ENCODE measurements around the gene DAP.

Gene DAP

GRCh38 chr5:10688651-10689171 is 72.3 kb downstream of the DAP start:
- no peak for DNase-seq

DNA sequence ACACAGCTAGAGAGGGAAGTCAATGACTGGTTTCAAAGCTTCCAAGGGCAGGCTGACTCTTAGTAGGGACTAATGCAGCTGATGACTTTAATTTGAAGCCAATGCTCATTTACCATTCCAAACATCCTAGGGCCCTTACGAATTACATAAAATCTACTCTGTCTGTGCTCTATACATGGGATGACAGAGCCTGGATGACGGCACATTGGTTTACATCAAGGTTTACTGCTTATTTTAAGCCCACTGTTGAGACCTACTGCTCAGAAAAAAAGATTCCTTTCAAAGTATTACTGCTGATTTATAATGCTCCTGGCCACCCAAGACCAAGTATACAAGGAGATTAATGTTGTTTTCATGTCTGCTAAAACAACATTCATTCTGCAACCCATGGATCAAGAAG is 74.1 kb downstream of the DAP start:
- no peak for DNase-seq

DNA sequence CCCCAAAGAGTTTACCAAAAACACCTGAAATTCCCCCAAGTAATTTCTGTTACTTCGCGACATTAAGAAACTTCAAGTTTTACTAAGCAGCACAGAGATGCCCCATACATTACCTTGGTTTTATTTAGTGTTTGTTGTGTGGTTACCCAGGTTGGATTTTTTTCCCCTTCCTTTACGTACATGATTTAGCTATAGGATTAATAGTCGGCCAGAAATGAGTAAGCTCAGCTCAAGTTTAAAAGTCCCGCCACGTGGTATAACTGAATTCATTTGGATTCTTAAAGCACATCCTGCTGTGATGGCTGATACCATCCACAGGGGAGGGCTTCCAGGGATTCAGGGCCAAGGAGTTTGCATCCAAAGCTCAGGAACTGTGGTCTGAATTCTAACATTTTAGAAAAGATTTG is 75.9 kb downstream of the DAP start:
- no peak for DNase-seq

DNA sequence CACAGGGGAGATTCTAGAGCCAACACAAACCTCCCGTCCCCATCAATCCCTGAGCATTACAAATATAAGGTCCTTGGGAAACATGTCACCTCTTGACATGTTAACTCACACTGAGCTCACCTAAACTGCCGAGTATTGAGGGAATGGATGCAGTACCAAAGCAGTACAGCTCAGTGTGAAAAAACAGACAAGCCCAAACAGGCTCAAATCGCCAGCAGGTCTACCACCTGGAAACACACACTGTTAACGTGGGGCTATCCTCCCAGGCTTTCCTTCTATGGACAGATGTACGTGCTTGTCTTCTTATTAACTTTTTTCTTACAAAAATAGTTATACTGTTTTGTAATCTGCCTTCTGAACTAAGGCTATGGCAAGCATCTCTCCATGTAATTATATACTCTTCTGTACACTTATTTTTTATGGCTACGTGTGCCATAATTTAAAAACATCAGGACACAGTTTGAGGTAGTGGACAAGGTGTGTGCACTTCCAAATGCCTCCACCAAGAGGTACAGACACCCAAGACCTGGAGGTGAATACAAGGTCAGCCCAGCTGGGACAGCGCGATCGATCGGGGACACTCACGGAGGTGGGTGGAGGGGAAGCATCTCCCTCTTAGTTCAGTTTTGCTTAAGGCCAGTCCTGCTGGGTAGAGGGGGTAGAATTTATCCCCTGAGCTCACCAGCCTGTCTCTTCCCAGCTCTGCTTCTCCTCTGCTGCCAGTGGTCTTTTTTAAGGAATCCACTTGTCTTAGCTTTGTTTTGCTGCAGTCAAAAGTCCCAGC is 76.5 kb downstream of the DAP start:
- DNase-seq = no peak

DNA sequence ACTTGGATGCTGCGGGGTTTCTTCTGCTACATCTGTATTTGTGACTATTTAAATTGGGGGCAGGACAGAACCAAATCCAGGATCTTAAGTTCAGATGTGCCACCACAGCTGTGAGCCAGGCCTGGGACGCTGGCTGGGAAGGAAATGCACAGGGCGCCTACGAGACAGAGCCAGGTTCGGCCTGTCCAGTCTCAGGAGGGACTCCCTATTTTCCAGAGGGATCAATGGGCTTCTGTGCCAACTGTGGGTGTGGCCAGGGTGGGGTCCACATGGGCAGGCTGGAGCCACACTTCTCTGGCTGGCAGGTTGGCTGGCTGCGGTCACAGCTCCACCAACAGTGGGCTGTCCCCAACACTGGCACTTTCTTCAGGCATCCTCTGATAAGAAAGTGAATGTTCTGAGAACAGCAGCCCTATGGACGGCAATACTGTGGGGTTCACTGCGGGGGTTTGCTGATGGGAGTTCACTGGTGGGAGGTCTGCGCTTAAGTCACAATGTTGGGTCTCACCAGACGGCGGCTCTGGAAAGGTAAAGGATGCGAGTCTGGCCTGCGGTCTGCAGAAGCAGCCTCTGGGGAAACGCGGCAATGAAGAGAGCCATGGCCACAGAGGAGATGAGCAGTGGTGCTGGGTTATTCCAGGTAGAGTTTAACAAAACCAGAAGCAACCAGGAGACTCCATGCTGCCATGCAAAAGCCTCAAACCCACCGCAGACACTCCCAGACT is 78.1 kb downstream of the DAP start:
- DNase-seq = no peak

- no peak for DNase-seq
Observed at GRCh38 chr5:10681731-10682679, 79.0 kb downstream of the DAP start.

DNA sequence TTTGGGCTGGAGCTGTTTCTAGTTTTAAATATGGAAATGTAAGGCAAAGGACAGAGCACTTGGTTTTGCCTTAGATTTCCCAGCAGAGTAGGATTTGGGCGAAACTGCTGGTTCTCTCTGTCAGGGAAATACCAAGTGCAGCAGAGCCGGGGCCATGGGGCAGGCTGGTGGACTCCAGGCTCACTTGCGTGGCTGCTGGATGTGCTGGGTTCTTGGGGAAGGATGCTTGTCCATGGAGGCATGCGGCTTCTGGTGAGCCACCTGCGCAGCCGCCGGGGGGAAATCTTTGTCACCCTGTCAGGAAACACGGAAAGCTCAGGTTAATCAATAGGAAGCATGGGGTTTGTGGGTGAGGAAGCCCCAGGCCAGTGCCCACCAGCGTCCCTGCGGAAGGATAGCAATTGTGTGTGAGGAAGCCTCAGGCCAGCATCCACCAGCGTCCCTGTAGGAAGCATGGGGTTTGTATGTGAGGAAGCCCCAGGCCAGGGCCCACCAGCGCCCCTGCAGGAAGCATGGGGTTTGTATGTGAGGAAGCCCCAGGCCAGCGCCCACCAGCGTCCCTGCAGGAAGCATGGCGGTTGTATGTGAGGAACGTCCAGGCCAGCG is 80.1 kb downstream of the DAP start:
- DNase-seq = no peak

DNA sequence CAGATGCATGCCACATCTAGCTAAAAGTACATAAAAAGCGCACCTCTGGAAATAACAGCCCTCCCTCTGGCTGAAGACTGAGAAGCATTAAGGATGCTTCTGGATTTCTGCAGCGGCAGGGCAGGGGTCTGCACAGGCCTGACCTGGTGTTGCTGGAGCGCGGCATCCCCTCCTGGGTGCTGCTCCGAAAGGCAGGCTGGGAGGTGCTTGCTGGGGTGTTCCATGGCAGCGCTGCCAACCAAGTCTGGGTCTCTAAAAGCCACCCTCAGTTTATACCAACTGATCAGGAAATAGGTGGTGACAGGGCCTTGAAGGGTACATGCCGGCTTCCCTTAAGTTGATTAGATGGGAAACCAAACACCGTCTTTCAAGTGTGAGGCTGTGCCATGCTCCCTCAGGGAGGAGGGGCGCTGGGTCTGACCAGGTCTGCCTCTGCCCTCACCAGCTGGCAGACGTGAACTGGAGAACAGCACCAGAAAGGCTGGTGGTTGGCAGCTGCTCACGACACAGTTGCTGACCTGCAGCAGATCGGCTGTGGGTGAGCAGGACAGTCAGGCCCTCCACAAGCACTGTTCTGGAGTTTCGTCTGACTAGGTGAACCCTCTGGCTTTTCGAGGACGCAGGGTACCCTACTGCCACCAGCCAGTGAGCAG is 81.6 kb downstream of the DAP start:
- no peak for DNase-seq

GRCh38 chr5:10678244-10678643 is 82.8 kb downstream of the DAP start:
- no peak for DNase-seq

GRCh38 chr5:10677533-10677932 is 83.5 kb downstream of the DAP start:
- DNase-seq = no peak

- no peak for DNase-seq
Observed at GRCh38 chr5:10676946-10677345, 84.1 kb downstream of the DAP start.

DNA sequence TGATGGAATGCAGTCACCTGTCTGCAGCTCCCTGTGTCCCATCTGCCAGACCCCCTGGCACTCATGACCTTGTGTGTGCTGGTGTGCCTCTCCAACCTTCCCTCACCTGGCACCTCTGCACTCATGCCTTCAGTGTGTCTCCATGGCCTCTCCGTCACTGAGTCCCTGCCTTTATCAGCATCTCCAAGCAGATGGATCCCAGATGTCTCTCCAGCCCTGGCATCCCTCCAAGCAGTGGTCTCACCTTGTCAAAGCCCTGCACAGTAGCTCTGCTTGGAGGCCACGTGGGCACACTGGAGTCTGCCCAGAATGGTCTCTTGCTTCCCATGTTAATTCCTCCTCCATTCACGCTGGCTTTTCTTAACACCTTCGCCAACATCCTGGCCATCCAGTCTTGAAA is 84.8 kb downstream of the DAP start:
- no peak for DNase-seq

DNA sequence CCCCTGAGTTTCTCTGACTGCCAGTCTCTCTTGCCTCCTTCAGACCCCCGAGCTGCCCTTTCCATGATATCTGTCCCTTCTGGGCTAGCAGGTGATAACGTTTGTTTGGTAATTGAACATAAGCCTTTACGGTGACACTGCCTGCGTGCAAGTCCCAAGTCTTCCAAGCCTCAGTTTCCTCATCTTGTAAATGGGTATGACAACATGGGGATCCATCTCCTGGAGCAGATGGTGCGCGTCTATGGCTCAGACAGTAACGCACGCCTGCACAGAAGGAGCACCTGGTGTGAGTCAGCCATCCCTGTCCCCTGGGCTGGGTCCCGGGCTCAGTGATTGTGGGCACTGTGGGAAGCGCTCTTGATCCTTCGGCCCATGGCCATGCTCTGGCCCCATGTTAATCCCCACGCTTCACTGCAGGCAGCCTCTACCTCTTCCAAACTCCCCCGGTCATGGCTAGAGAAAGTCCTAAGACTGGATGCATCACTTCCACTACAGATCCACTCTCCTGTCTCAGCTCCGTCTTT is 85.8 kb downstream of the DAP start:
- DNase-seq = no peak

DNA sequence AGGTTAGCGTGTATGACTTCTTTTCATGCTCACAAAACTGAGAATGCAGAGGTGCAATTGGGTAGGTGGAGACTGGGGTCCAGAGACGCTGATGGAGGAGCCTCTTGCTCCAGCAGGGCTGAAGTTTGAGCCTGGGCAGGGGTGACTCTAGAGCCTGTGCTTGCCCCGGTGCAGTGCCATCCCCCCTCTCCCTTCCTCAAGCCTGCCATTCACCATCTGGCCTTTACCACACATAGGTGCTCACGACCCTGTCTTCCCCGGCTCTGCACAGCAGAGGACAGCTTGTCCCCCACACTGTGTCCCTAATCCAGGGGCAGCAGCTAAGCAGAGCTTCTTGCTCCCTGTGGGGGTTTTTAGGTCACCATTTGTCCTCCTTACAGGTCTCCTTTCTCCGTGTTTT is 86.5 kb downstream of the DAP start:
- DNase-seq = no peak

DNA sequence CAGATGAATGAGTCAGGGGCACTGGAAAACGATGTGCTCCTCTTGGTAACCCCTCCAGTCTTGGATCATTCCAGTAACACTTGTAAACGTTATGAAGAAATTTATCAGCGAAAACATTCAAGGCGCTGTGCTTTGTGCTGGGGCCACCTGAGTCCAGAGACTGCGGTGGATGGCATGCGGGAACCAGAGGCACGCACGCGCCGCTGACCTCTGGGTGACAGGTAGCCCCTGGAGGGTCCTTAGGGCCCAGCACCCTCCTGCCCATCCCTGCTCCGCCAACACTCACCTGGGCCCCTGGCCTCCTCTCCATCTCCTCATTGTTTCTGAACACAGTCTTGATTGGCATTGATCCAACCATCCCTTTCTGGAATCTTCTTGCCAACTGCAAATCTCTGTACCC is 86.9 kb downstream of the DAP start:
- no peak for DNase-seq

DNA sequence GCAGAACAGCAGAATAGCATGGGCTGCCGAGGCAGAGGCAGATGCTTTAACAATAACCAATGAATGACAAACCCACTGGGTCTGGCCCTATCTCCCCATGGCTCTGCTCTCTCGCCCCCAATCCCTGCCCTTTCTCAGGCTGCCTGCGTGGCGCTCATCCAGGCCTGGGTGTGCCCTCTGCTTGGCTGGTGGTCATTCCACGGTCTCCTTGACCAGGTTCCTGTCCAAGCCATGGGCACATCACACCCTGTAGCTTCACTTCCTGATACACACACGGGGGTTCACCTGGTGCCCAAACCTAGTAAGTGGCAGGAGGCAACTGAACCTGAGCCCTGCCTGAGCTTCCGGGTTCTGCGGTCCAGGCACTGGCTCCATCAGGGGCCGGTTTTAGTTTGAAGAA is 87.6 kb downstream of the DAP start:
- no peak for DNase-seq

GRCh38 chr5:10673017-10673389 is 88.0 kb downstream of the DAP start:
- DNase-seq = no peak

DNA sequence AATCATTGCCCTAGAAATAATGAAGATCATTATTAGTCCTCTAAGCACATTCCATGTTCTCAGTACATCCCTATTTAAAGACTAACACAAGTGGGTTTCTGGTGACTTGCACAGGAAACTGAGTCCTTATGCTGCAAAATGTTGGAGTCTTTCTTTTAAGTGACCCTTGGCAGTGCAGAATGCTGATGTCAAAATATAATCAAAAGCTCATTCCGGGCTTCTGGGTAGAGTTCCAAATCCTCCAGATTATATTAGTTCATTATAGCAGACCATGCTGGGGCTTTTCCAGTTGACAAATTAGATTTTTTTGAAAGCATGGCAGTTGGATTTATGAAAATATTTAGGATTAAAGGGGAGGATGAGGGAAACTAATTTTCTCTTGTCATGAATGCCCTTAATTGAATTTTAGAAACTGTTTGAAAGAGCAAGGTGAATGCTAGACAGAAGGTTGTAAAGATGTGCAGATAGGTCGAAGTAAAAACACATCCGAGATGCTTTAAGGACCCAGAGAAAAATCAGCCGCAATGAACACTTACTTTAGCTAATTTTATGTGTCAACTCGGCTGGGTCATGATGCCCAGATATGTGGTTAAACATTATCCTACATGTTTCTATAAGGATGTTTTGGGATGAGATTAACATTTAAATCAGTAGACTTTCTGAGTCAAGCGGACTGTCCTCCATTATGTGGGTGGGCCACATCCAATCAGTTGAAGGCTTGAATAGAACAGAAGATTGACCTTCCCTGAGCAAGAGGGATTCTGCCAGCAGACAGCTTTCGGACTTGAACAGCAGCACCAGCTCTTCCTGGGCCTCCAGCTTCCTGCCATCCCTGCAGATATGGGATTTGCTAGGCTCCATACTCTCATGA is 88.7 kb downstream of the DAP start:
- DNase-seq = no peak

DNA sequence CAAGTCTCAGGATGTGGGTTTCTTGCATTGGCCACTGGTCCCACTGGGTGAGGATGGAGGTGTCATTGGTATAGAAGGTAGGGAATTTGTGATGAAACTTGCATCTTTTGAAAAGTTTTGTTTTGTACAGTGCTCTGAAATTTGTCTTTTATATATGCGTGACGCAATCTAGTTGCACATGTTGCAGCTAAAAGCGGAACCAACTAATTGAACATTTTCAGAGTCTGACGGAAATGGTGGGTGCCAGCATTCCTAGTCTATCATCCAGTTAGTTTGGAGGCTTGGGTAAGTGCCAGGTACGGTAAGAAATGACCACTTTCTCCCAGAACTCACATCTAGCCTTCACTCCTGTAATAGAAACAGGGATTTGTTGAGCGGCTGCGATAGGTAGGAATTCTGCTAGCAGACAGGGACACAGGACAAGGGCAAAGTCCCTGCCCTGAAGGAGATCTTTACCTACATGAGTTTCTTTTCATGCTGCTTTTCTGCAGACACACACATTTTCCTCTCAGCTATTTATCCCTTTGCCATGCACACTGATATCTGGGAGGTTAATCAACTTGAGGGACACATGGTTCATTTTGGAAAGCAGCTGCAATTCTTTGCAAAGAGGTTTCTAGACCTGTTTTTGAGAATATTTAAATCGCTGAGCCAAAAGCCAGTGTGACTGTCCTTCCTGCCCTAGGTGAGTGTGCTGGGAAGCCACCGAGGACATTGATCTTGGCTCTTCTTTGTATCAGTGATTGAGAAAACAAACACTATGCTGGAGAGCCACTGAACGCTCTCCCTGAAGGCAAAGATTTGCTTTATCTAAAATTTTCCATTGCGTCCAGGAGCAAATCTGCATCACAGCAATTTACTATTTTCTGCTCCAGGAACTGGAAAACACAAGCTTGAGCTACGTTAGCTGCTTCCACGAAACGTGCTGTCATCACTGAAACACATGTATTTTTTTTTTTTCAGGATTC is 89.7 kb downstream of the DAP start:
- DNase-seq = no peak

GRCh38 chr5:10669983-10670382 is 91.1 kb downstream of the DAP start:
- DNase-seq = no peak

All from cerebellar nuclear complex (tissue), 1 donor.